HepG2 (cell line): Measurements from ENCODE around the gene ZNF90. TPM values are rescaled to one million over a fixed set of nuclear protein-coding genes. Genes with fewer than 3 reads are reported as not detected.

ENCODE experiments used
- ATF7 ChIP-seq, 2 experiments: fragments of 450-650 bp in 1 of 2; sonication (generic) in 1 of 2; formaldehyde crosslinking in 1 of 2; IDR thresholded peaks; 2 replicates each; pipeline versions ENCODE4 v1.4.0 to v1.6.1; 2016 to 2020; ENCODE audit warnings: antibody characterized with exemption in 1 of 2, mild to moderate bottlenecking in 1 of 2, missing genetic modification reagents in 1 of 2
- CAMTA2 ChIP-seq: sonication (generic); formaldehyde crosslinking; IDR thresholded peaks from 2 replicates; pipeline ENCODE4 v1.4.0; 2020; ENCODE audit warnings: mild to moderate bottlenecking, missing genetic modification reagents, borderline replicate concordance
- CBX1 ChIP-seq: IDR thresholded peaks from one replicate; pipeline ENCODE4 v1.6.1; 2016; ENCODE audit warnings: antibody characterized with exemption, low read depth
- DMAP1 ChIP-seq: IDR thresholded peaks from 2 replicates; pipeline ENCODE4 v1.6.1; 2016
- GABPB1 ChIP-seq: IDR thresholded peaks from 2 replicates; pipeline ENCODE4 v1.6.1; 2016; ENCODE audit warnings: mild to moderate bottlenecking, missing genetic modification reagents, moderate library complexity, missing compliant biosample characterization
- KDM2A ChIP-seq: sonication (generic); formaldehyde crosslinking; IDR thresholded peaks from 2 replicates; pipeline ENCODE4 v1.4.0; 2020; ENCODE audit warnings: low read depth, missing genetic modification reagents, borderline replicate concordance
- KMT2B ChIP-seq: IDR thresholded peaks from 2 replicates; pipeline ENCODE4 v1.6.1; 2016; ENCODE audit warnings: missing genetic modification reagents, missing compliant biosample characterization
- PCBP2 ChIP-seq: fragments of 200-400 bp; formaldehyde crosslinking; optimal IDR thresholded peaks from 2 replicates; pipeline ENCODE3; 2018; ENCODE audit warnings: low read length, low read depth; ENCODE audit not compliant: poor library complexity, severe bottlenecking
- RAD21 ChIP-seq: fragments of 450-650 bp; formaldehyde crosslinking; IDR thresholded peaks from 2 replicates; pipeline ENCODE4 v1.5.0; 2020; ENCODE audit warnings: mild to moderate bottlenecking
- TEAD3 ChIP-seq: optimal IDR thresholded peaks from 2 replicates; pipeline ENCODE3; 2016; ENCODE audit warnings: borderline replicate concordance
- ZBTB38 ChIP-seq: sonication (generic); formaldehyde crosslinking; IDR thresholded peaks from 2 replicates; pipeline ENCODE4 v1.5.1; 2020; ENCODE audit warnings: mild to moderate bottlenecking, missing genetic modification reagents
- ZNF17 ChIP-seq: sonication (generic); formaldehyde crosslinking; IDR thresholded peaks from 2 replicates; pipeline ENCODE4 v1.5.0; 2020; ENCODE audit warnings: mild to moderate bottlenecking, missing genetic modification reagents
- ZNF543 ChIP-seq: sonication (generic); formaldehyde crosslinking; IDR thresholded peaks from 2 replicates; pipeline ENCODE4 v1.4.0; 2020; ENCODE audit warnings: mild to moderate bottlenecking, missing genetic modification reagents
- ZNF607 ChIP-seq: sonication (generic); formaldehyde crosslinking; IDR thresholded peaks from 2 replicates; pipeline ENCODE4 v1.5.1; 2020; ENCODE audit warnings: missing genetic modification reagents, mild to moderate bottlenecking, borderline replicate concordance
- polyA plus RNA-seq, 8 experiments: library from polyadenylated mRNA; depleted of rRNA in 3 of 8; stranded (reverse) in 7 of 8; unstranded in 1 of 8; fragments of >200 nt; fragmentation: Illumina TruSeq in 4 of 8; extraction: Trizol in 4 of 8; gene quantifications; 2 replicates each; pipeline versions ENCODE4 v1.2.1 to v1.2.3, GENCODE V29; 2011 to 2016; ENCODE audit warnings: low read depth in 4 of 8, missing spikeins in 1 of 8, mixed read lengths in 1 of 8; ENCODE audit not compliant: insufficient read depth in 1 of 8
- total RNA-seq, 5 experiments: library from RNA; depleted of rRNA; stranded (reverse); fragments of >200 nt; fragmentation: Illumina TruSeq; extraction: Trizol; gene quantifications; 2 replicates each; pipeline ENCODE4 v1.2.3, GENCODE V29; 2016; ENCODE audit warnings: low read depth in 1 of 5
- TF ChIP-seq, protein P1 (sequence below): sonication (generic); formaldehyde crosslinking; IDR thresholded peaks from 2 replicates; pipeline ENCODE4 v1.8.0; 2022; ENCODE audit warnings: missing genetic modification reagents, mild to moderate bottlenecking, moderate library complexity, borderline replicate concordance
- TF ChIP-seq, protein P2 (sequence below): IDR thresholded peaks from 2 replicates; pipeline ENCODE4 v1.6.1; 2012; ENCODE audit warnings: inconsistent platforms
- TF ChIP-seq, protein P3 (sequence below): sonication (generic); formaldehyde crosslinking; IDR thresholded peaks from 2 replicates; pipeline ENCODE4 v1.4.0; 2020; ENCODE audit warnings: missing genetic modification reagents, mild to moderate bottlenecking, borderline replicate concordance
- TF ChIP-seq, protein P4 (sequence below): conservative IDR thresholded peaks from 2 replicates; pipeline ENCODE4 v1.6.1; 2018; ENCODE audit warnings: missing genetic modification reagents
- TF ChIP-seq, protein P5 (sequence below): sonication (generic); formaldehyde crosslinking; IDR thresholded peaks from 2 replicates; pipeline ENCODE4 v1.8.1; 2023; ENCODE audit warnings: mild to moderate bottlenecking, moderate library complexity, missing genetic modification reagents
- TF ChIP-seq, protein P6 (sequence below): sonication (generic); formaldehyde crosslinking; IDR thresholded peaks from 2 replicates; pipeline ENCODE4 v1.4.0; 2020; ENCODE audit warnings: mild to moderate bottlenecking, missing genetic modification reagents

Gene ZNF90
- total and polyA plus RNA-seq, 2 of the 13 experiments (the other 11 are each of a cell fraction or from before 2014, with no cell fraction given), result 2.1 to 3.8 TPM

DNA sequence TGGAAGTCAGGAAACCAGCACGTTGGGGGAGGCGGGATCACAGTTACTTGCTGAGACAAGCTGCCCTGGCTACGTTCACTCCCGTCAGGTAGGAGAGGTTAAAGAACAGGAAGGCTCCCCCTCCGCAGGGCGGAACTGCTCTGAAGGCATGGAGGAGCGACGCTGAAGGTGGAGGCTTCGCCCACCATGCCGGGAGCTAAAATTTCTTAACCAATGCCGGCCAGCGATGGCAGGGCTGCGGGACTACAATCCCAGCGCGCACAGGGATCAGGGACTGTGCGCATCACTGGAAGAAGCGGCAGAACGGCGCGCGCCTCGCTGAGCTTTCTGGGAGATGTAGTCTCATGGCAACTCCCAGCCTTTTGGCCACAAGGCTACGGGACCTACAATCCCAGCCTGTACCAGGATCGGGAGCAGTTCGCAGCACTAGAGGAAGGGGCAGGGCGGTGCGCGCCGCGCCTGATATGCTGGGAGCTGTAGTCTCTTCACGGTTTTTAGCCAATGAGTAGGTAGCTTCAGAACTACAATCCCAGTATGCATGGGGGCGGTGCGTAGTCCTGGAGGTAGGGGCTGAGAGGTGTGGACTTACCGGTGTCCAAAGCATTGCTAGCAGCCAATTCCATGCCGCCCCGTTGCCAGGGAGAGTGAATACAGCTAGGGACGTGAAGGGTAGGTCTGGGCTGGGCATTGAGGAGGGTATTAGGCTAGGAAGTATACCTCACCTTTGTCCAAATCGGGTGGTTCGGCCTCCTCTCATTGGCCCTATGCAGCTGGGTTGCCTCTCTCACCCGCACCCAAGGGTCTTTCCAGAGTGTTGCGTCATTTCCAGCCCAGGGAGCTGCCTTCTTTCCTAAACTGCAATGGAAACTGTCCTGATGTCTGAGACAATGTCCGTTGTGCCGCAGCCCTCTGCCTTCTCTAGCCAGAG, 25.7 kb upstream of the ZNF90 start (continued):
- TF ChIP-seq, protein P1, sequence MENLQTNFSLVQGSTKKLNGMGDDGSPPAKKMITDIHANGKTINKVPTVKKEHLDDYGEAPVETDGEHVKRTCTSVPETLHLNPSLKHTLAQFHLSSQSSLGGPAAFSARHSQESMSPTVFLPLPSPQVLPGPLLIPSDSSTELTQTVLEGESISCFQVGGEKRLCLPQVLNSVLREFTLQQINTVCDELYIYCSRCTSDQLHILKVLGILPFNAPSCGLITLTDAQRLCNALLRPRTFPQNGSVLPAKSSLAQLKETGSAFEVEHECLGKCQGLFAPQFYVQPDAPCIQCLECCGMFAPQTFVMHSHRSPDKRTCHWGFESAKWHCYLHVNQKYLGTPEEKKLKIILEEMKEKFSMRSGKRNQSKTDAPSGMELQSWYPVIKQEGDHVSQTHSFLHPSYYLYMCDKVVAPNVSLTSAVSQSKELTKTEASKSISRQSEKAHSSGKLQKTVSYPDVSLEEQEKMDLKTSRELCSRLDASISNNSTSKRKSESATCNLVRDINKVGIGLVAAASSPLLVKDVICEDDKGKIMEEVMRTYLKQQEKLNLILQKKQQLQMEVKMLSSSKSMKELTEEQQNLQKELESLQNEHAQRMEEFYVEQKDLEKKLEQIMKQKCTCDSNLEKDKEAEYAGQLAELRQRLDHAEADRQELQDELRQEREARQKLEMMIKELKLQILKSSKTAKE (CRISPR knock-in tag), result no peak
- TF ChIP-seq TEAD3 (CRISPR knock-in tag) (peak; percentile 28), CAMTA2 (CRISPR knock-in tag) (no peak), CBX1 (no peak), RAD21 (CRISPR knock-in tag) (no peak), DMAP1 (CRISPR knock-in tag) (no peak; the same call in 1 of the 2 replicates), ATF7 (IDR thresholded peaks at IDR 0.05) (peak; percentile 60), ATF7 (CRISPR knock-in tag; IDR thresholded peaks at IDR 0.05) (no peak), KDM2A (0 out of 2 replicates have a peak, but pooled peaks have one; percentile 14), ZNF17 (CRISPR knock-in tag) (no peak), ZBTB38 (CRISPR knock-in tag) (no peak), ZNF543 (CRISPR knock-in tag) (no peak), PCBP2 (no peak), ZNF607 (CRISPR knock-in tag) (no peak), KMT2B (no peak), GABPB1 (peak; percentile 94)
- TF ChIP-seq, protein P2, sequence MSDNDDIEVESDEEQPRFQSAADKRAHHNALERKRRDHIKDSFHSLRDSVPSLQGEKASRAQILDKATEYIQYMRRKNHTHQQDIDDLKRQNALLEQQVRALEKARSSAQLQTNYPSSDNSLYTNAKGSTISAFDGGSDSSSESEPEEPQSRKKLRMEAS, result peak; percentile 37; the same call in 1 of the 2 replicates
- TF ChIP-seq, protein P3, sequence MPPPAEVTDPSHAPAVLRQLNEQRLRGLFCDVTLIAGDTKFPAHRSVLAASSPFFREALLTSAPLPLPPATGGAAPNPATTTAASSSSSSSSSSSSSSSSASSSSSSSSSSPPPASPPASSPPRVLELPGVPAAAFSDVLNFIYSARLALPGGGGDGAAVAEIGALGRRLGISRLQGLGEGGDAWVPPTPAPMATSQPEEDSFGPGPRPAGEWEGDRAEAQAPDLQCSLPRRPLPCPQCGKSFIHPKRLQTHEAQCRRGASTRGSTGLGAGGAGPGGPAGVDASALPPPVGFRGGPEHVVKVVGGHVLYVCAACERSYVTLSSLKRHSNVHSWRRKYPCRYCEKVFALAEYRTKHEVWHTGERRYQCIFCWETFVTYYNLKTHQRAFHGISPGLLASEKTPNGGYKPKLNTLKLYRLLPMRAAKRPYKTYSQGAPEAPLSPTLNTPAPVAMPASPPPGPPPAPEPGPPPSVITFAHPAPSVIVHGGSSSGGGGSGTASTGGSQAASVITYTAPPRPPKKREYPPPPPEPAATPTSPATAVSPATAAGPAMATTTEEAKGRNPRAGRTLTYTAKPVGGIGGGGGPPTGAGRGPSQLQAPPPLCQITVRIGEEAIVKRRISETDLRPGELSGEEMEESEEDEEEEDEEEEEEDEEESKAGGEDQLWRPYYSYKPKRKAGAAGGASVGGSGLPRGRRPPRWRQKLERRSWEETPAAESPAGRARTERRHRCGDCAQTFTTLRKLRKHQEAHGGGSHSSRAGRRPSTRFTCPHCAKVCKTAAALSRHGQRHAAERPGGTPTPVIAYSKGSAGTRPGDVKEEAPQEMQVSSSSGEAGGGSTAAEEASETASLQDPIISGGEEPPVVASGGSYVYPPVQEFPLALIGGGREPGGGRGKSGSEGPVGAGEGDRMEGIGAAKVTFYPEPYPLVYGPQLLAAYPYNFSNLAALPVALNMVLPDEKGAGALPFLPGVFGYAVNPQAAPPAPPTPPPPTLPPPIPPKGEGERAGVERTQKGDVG, result no peak
- TF ChIP-seq, protein P4, sequence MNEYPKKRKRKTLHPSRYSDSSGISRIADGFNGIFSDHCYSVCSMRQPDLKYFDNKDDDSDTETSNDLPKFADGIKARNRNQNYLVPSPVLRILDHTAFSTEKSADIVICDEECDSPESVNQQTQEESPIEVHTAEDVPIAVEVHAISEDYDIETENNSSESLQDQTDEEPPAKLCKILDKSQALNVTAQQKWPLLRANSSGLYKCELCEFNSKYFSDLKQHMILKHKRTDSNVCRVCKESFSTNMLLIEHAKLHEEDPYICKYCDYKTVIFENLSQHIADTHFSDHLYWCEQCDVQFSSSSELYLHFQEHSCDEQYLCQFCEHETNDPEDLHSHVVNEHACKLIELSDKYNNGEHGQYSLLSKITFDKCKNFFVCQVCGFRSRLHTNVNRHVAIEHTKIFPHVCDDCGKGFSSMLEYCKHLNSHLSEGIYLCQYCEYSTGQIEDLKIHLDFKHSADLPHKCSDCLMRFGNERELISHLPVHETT (CRISPR knock-in tag), result no peak
- TF ChIP-seq, protein P5, sequence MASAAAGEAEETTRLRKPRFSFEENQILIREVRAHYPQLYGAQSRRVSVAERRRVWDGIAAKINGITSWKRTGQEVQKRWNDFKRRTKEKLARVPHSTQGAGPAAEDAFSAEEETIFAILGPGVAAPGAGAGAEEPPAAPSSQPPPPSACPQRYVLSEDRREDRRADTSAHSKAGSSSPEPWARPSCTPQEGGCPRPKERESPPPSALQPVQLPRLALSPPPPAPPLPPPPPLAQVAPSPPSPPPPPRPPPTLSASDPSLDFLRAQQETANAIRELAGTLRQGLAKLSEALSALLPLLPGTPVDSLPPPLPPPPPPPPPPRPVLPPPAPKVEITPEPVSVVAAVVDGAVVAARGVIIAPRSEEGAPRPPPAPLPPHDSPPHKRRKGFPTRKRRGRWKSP (CRISPR knock-in tag), result no peak
- TF ChIP-seq, protein P6, sequence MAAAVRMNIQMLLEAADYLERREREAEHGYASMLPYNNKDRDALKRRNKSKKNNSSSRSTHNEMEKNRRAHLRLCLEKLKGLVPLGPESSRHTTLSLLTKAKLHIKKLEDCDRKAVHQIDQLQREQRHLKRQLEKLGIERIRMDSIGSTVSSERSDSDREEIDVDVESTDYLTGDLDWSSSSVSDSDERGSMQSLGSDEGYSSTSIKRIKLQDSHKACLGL (CRISPR knock-in tag), result no peak
